Measurements from ENCODE around the gene ERO1B.
A peak's percentile ranks its signal among the peaks of the same experiment; 100 is the strongest.

Gene ERO1B

GRCh38 chr1:236282719-236283118 is 961 bp upstream of the ERO1B start:
- Mint-ChIP-seq H3K27ac (peak overlapping the region; percentile 84), H3K4me3 (peak overlapping the region; percentile 90), H3K4me1 (ENCODE audit: low read depth) (peaks cover 46% of the 10 kb centered on the region), H3K36me3 (ENCODE audit: low read depth) (peaks cover under 1% of the 10 kb centered on the region), H3K9me3 (no peaks in the 10 kb centered on the region), H3K27me3 (no peaks in the 10 kb centered on the region)

GRCh38 chr1:236282425-236282716 is 613 bp upstream of the ERO1B start:
- Mint-ChIP-seq H3K27me3 (no peaks in the 10 kb centered on the region), H3K4me1 (ENCODE audit: low read depth) (peaks cover 49% of the 10 kb centered on the region), H3K27ac (peak overlapping the region; percentile 84), H3K36me3 (ENCODE audit: low read depth) (peaks cover 4% of the 10 kb centered on the region), H3K4me3 (peak overlapping the region; percentile 90), H3K9me3 (no peaks in the 10 kb centered on the region)

GRCh38 chr1:236281198-236281653 is 532 bp downstream of the ERO1B start:
- peaks cover 3% of the 10 kb centered on the region for H3K9me3 Mint-ChIP-seq
- peaks cover 7% of the 10 kb centered on the region for H3K36me3 Mint-ChIP-seq (ENCODE audit: low read depth)
- H3K4me3 Mint-ChIP-seq = peak overlapping the region; percentile 90
- peaks cover 59% of the 10 kb centered on the region for H3K4me1 Mint-ChIP-seq (ENCODE audit: low read depth)
- H3K27me3 Mint-ChIP-seq = no peaks in the 10 kb centered on the region
- H3K27ac Mint-ChIP-seq = peak overlapping the region; percentile 75

GRCh38 chr1:236280438-236281197 is 1.1 kb downstream of the ERO1B start:
- peaks cover 8% of the 10 kb centered on the region for H3K9me3 Mint-ChIP-seq
- peak overlapping the region; percentile 90 for H3K4me3 Mint-ChIP-seq
- H3K27me3 Mint-ChIP-seq = no peaks in the 10 kb centered on the region
- H3K4me1 Mint-ChIP-seq (ENCODE audit: low read depth) = peaks cover 65% of the 10 kb centered on the region
- peaks cover 10% of the 10 kb centered on the region for H3K36me3 Mint-ChIP-seq (ENCODE audit: low read depth)
- H3K27ac Mint-ChIP-seq = peak overlapping the region; percentile 75

GRCh38 chr1:236275586-236275985 is 6.2 kb downstream of the ERO1B start:
- Mint-ChIP-seq H3K36me3 (ENCODE audit: low read depth) (peaks cover 10% of the 10 kb centered on the region), H3K27ac (peak overlapping the region; percentile 0), H3K4me3 (no peak overlapping the region), H3K4me1 (ENCODE audit: low read depth) (peaks cover 38% of the 10 kb centered on the region), H3K27me3 (no peaks in the 10 kb centered on the region), H3K9me3 (peaks cover 8% of the 10 kb centered on the region)

- Mint-ChIP-seq H3K36me3 (ENCODE audit: low read depth) (peaks cover 10% of the 10 kb centered on the region), H3K4me3 (no peak overlapping the region), H3K27me3 (no peaks in the 10 kb centered on the region), H3K27ac (no peak overlapping the region), H3K4me1 (ENCODE audit: low read depth) (peaks cover 34% of the 10 kb centered on the region), H3K9me3 (peaks cover 8% of the 10 kb centered on the region)
Measured at GRCh38 chr1:236275061-236275460, 6.7 kb downstream of the ERO1B start.

GRCh38 chr1:236273358-236273757 is 8.4 kb downstream of the ERO1B start:
- H3K27ac Mint-ChIP-seq = no peak overlapping the region
- H3K4me1 Mint-ChIP-seq (ENCODE audit: low read depth) = peaks cover 38% of the 10 kb centered on the region

GRCh38 chr1:236269439-236269838 is 12.3 kb downstream of the ERO1B start:
- H3K27me3 Mint-ChIP-seq = no peaks in the 10 kb centered on the region
- no peak overlapping the region for H3K4me3 Mint-ChIP-seq
- peaks cover 23% of the 10 kb centered on the region for H3K36me3 Mint-ChIP-seq (ENCODE audit: low read depth)
- H3K9me3 Mint-ChIP-seq = no peaks in the 10 kb centered on the region
- no peak overlapping the region for H3K27ac Mint-ChIP-seq
- peaks cover 12% of the 10 kb centered on the region for H3K4me1 Mint-ChIP-seq (ENCODE audit: low read depth)

More at GRCh38 chr1:236273358-236273757, 8.4 kb downstream of the ERO1B start:
- H3K27me3 Mint-ChIP-seq = no peaks in the 10 kb centered on the region
- H3K9me3 Mint-ChIP-seq = peaks cover 8% of the 10 kb centered on the region
- H3K36me3 Mint-ChIP-seq (ENCODE audit: low read depth) = peaks cover 12% of the 10 kb centered on the region
- H3K4me3 Mint-ChIP-seq = no peak overlapping the region

GRCh38 chr1:236261898-236262297 is 19.9 kb downstream of the ERO1B start:
- H3K27me3 Mint-ChIP-seq = no peaks in the 10 kb centered on the region
- peaks cover 41% of the 10 kb centered on the region for H3K9me3 Mint-ChIP-seq
- peaks cover 24% of the 10 kb centered on the region for H3K4me1 Mint-ChIP-seq (ENCODE audit: low read depth)
- peaks cover 73% of the 10 kb centered on the region for H3K36me3 Mint-ChIP-seq (ENCODE audit: low read depth)
- H3K27ac Mint-ChIP-seq = no peak overlapping the region
- no peak overlapping the region for H3K4me3 Mint-ChIP-seq

- Mint-ChIP-seq H3K9me3 (peaks cover 41% of the 10 kb centered on the region), H3K27me3 (no peaks in the 10 kb centered on the region), H3K4me3 (peak overlapping the region; percentile 5), H3K27ac (no peak overlapping the region), H3K4me1 (ENCODE audit: low read depth) (peaks cover 24% of the 10 kb centered on the region), H3K36me3 (ENCODE audit: low read depth) (peaks cover 77% of the 10 kb centered on the region)
Measured at GRCh38 chr1:236261033-236261432, 20.7 kb downstream of the ERO1B start.

- no peak overlapping the region for H3K27ac Mint-ChIP-seq
- peaks cover 72% of the 10 kb centered on the region for H3K36me3 Mint-ChIP-seq (ENCODE audit: low read depth)
- H3K4me3 Mint-ChIP-seq = no peak overlapping the region
- peaks cover 41% of the 10 kb centered on the region for H3K9me3 Mint-ChIP-seq
- peaks cover 24% of the 10 kb centered on the region for H3K4me1 Mint-ChIP-seq (ENCODE audit: low read depth)
- no peaks in the 10 kb centered on the region for H3K27me3 Mint-ChIP-seq
Measured at GRCh38 chr1:236259043-236259442, 22.7 kb downstream of the ERO1B start.

- peaks cover 69% of the 10 kb centered on the region for H3K36me3 Mint-ChIP-seq (ENCODE audit: low read depth)
- H3K27ac Mint-ChIP-seq = no peak overlapping the region
Measured at GRCh38 chr1:236258114-236258622, 23.6 kb downstream of the ERO1B start.

GRCh38 chr1:236257216-236257615 is 24.5 kb downstream of the ERO1B start:
- peaks cover 37% of the 10 kb centered on the region for H3K9me3 Mint-ChIP-seq
- H3K27ac Mint-ChIP-seq = no peak overlapping the region
- peaks cover 24% of the 10 kb centered on the region for H3K4me1 Mint-ChIP-seq (ENCODE audit: low read depth)
- no peaks in the 10 kb centered on the region for H3K27me3 Mint-ChIP-seq
- H3K36me3 Mint-ChIP-seq (ENCODE audit: low read depth) = peaks cover 60% of the 10 kb centered on the region
- no peak overlapping the region for H3K4me3 Mint-ChIP-seq

More at GRCh38 chr1:236258114-236258622, 23.6 kb downstream of the ERO1B start:
- Mint-ChIP-seq H3K27me3 (no peaks in the 10 kb centered on the region), H3K9me3 (peaks cover 37% of the 10 kb centered on the region), H3K4me3 (no peak overlapping the region), H3K4me1 (ENCODE audit: low read depth) (peaks cover 24% of the 10 kb centered on the region)

GRCh38 chr1:236253918-236254637 is 27.7 kb downstream of the ERO1B start:
- peaks cover 2% of the 10 kb centered on the region for H3K4me1 Mint-ChIP-seq (ENCODE audit: low read depth)
- peaks cover 38% of the 10 kb centered on the region for H3K36me3 Mint-ChIP-seq (ENCODE audit: low read depth)
- H3K27me3 Mint-ChIP-seq = no peaks in the 10 kb centered on the region
- H3K4me3 Mint-ChIP-seq = no peak overlapping the region
- H3K9me3 Mint-ChIP-seq = peaks cover 14% of the 10 kb centered on the region
- H3K27ac Mint-ChIP-seq = no peak overlapping the region

- H3K36me3 Mint-ChIP-seq (ENCODE audit: low read depth) = peaks cover 32% of the 10 kb centered on the region
- peaks cover 8% of the 10 kb centered on the region for H3K9me3 Mint-ChIP-seq
- no peaks in the 10 kb centered on the region for H3K27me3 Mint-ChIP-seq
- H3K27ac Mint-ChIP-seq = no peak overlapping the region
- H3K4me1 Mint-ChIP-seq (ENCODE audit: low read depth) = no peaks in the 10 kb centered on the region
- H3K4me3 Mint-ChIP-seq = no peak overlapping the region
Measured at GRCh38 chr1:236253119-236253518, 28.6 kb downstream of the ERO1B start.

Measured in stimulated activated naive CD8-positive, alpha-beta T cell treated with anti-CD3 and anti-CD28 coated beads, Interleukin-15, Interleukin-2, amounts not matched to agents 100 ng/mL and 50 ng/mL, for 24 hours (primary cell).